ENCODE measurements around the gene CARS2.

- TF ChIP-seq JUNB (IDR thresholded peaks at IDR 0.05) (no peak), MYC (IDR thresholded peaks at IDR 0.05; ENCODE audit: borderline replicate concordance, low read length) (no peak; the same call in 1 of the 2 replicates), EP300 (IDR thresholded peaks at IDR 0.05) (no peak), CTCF (IDR thresholded peaks at IDR 0.05) (no peak), CBX8 (IDR thresholded peaks at IDR 0.05) (no peak), HDAC2 (IDR thresholded peaks at IDR 0.05) (no peak)
These were observed at the start of gene CARS2 for GRCh38 chr13:110705826-110706569.
